Endothelial cell of umbilical vein (primary cell): ENCODE data around the gene ERBIN. TPM values are rescaled to one million over a fixed set of nuclear protein-coding genes. Genes with fewer than 3 reads are reported as not detected.
A peak's percentile ranks its signal among the peaks of the same experiment; 100 is the strongest.

Experiments used
- BruUV-seq: library from RNA; stranded (reverse); fragments of 400-500 nt; replicated peaks from 2 replicates; lab custom pipeline; 2021; lab: Mats Ljungman, UMichigan
- CTCF ChIA-PET: fragments of 300-600, 350-600 bp; sonication (Branson Sonifier 250); formaldehyde crosslinking; loops from one replicate; lab custom pipeline; 2021; ENCODE audit warnings: antibody characterized with exemption, inconsistent platforms; lab: Charles Lee
- POLR2A ChIA-PET: fragments of 300-600, 350-600 bp; sonication (Branson Sonifier 250); formaldehyde crosslinking; loops from one replicate; lab custom pipeline; 2021; ENCODE audit warnings: antibody characterized with exemption, inconsistent platforms; lab: Charles Lee
- DNase-seq: peaks from one replicate; pipeline ENCODE4 v3.0.0-alpha.2; 2011; ENCODE audit warnings: low read depth, low spot score
- FAIRE-seq: peaks from 2 replicates; lab custom pipeline; 2011; peaks lifted over from hg19 to GRCh38; lab: Jason Lieb, UNC
- H2AFZ ChIP-seq: 2 replicates; pipeline ENCODE4 v1.6.0; 2012; ENCODE audit warnings: low read depth, low read length, control low read depth, inconsistent platforms
- H3K27ac ChIP-seq: 2 replicates; pipeline ENCODE4 v1.5.1; 2011; ENCODE audit warnings: low read depth, mild to moderate bottlenecking, control low read depth, low read length, moderate library complexity; ENCODE audit not compliant: insufficient read depth
- H3K27me3 ChIP-seq, 2 experiments: 2 replicates each; pipeline versions ENCODE4 v1.6.0 to v1.6.1; 2011; ENCODE audit warnings: low read length in 2 of 2, mixed read lengths in 1 of 2; ENCODE audit not compliant: control insufficient read depth in 2 of 2, insufficient read depth in 2 of 2
- H3K36me3 ChIP-seq, 2 experiments: 2 replicates in 1 of 2; 3 replicates in 1 of 2; pipeline ENCODE4 v1.5.1; 2011; ENCODE audit warnings: low read length in 2 of 2, mild to moderate bottlenecking in 1 of 2, moderate library complexity in 1 of 2; ENCODE audit not compliant: control insufficient read depth in 2 of 2, insufficient read depth in 2 of 2; ENCODE audit errors: extremely low read depth in 1 of 2
- H3K4me1 ChIP-seq: 3 replicates; pipeline ENCODE4 v1.5.1; 2011; ENCODE audit warnings: mild to moderate bottlenecking, low read length; ENCODE audit not compliant: control insufficient read depth, insufficient read depth; ENCODE audit errors: extremely low read depth
- H3K4me2 ChIP-seq: 2 replicates; pipeline ENCODE4 v1.6.1; 2011; ENCODE audit warnings: low read length, control low read depth, mixed read lengths; ENCODE audit not compliant: insufficient read depth
- H3K4me3 ChIP-seq, 3 experiments: fragments of 200-600 bp in 1 of 3; sonication (generic), shearing (Covaris generic) in 1 of 3; replicated peaks in 1 of 3; 2 replicates each; pipeline ENCODE4 v1.5.1; 2011 to 2016; ENCODE audit warnings: control low read depth in 3 of 3, low read length in 3 of 3, mild to moderate bottlenecking in 2 of 3, inconsistent platforms in 1 of 3, low read depth in 1 of 3, moderate library complexity in 1 of 3; ENCODE audit not compliant: insufficient read depth in 1 of 3
- H3K79me2 ChIP-seq: 2 replicates; pipeline ENCODE4 v1.6.0; 2012; ENCODE audit warnings: low read length, inconsistent platforms; ENCODE audit not compliant: control insufficient read depth, insufficient read depth
- H3K9ac ChIP-seq: replicated peaks from 2 replicates; pipeline ENCODE3; 2011; ENCODE audit warnings: low read length, control low read depth; ENCODE audit not compliant: insufficient read depth; ENCODE audit errors: extremely low read depth
- H3K9me1 ChIP-seq: replicated peaks from 3 replicates; pipeline ENCODE4 v1.6.0; 2011; ENCODE audit warnings: mild to moderate bottlenecking, low read length; ENCODE audit not compliant: control insufficient read depth, insufficient read depth; ENCODE audit errors: extremely low read depth
- H3K9me3 ChIP-seq: replicated peaks from 2 replicates; pipeline ENCODE4 v1.5.1; 2012; ENCODE audit warnings: low read length, inconsistent platforms; ENCODE audit not compliant: control insufficient read depth, insufficient read depth
- H4K20me1 ChIP-seq: replicated peaks from 2 replicates; pipeline ENCODE3; 2011; ENCODE audit warnings: mild to moderate bottlenecking, low read length; ENCODE audit not compliant: control insufficient read depth, insufficient read depth; ENCODE audit errors: extremely low read depth
- CTCF ChIP-seq, 2 donors: IDR thresholded peaks; 1 replicate in 1 of 2; 2 replicates in 1 of 2; pipeline ENCODE4 v1.5.1; 2011; ENCODE audit warnings: low read length in 2 of 2, mild to moderate bottlenecking in 2 of 2, moderate library complexity in 2 of 2, control low read depth in 1 of 2, inconsistent platforms in 1 of 2, low read depth in 1 of 2; ENCODE audit not compliant: insufficient read depth in 1 of 2; ENCODE audit errors: extremely low read depth in 1 of 2
- FOS ChIP-seq: IDR thresholded peaks from 2 replicates; pipeline ENCODE4 v1.6.1; 2011; ENCODE audit warnings: mild to moderate bottlenecking, low read length, moderate library complexity, borderline replicate concordance; ENCODE audit not compliant: insufficient read depth
- GATA2 ChIP-seq: IDR thresholded peaks from 2 replicates; pipeline ENCODE4 v1.7.0; 2011; ENCODE audit warnings: low read depth, mild to moderate bottlenecking, moderate library complexity, mixed read lengths, low read length; ENCODE audit not compliant: insufficient read length, insufficient read depth
- JUN ChIP-seq: IDR thresholded peaks from 2 replicates; pipeline ENCODE4 v1.6.1; 2011; ENCODE audit warnings: borderline replicate concordance, low read depth; ENCODE audit not compliant: insufficient read length, insufficient read depth
- MAX ChIP-seq: IDR thresholded peaks from 2 replicates; pipeline ENCODE4 v1.6.1; 2011; ENCODE audit not compliant: insufficient read depth, insufficient read length
- MYC ChIP-seq: IDR thresholded peaks from one replicate; pipeline ENCODE4 v1.6.1; 2011; ENCODE audit warnings: mild to moderate bottlenecking, low read depth, low read length
- POLR2A ChIP-seq: IDR thresholded peaks from 2 replicates; pipeline ENCODE4 v1.6.1; 2012; ENCODE audit warnings: low read depth, mild to moderate bottlenecking, control low read depth, low read length
- dilution Hi-C: fragments of 300-500 bp; cut with MboI; formaldehyde crosslinking; loops from one replicate; pipeline ENCODE4 v1.15.0; 2019; ENCODE audit warnings: low sequenced_read_pairs; ENCODE audit not compliant: extremely low pct_ligation_motif_present
- intact Hi-C: fragments of 100-400 bp; cut with micrococcal nuclease; formaldehyde crosslinking; loops from one replicate; pipeline ENCODE4 v1.10.0; 2022
- polyA plus RNA-seq, 4 experiments: library from polyadenylated mRNA; depleted of rRNA in 3 of 4; stranded (reverse) in 3 of 4; unstranded in 1 of 4; fragments of >200 nt; gene quantifications; 2 replicates each; pipeline versions ENCODE4 v1.2.1 to v1.2.3, GENCODE V29; 2011 to 2012; ENCODE audit warnings: missing spikeins in 1 of 4
- total RNA-seq: library from RNA; stranded (reverse); gene quantifications from 2 replicates; pipeline ENCODE4 v1.2.3, GENCODE V29; 2021

The ERBIN gene
- total and polyA plus RNA-seq, 2 donors (not counting 3 experiments of a cell fraction or from before 2014, with no cell fraction given), result 8.1 to 55.6 TPM

GRCh38 chr5:65943771-65944170 lies 17.4 kb downstream of the ERBIN start:
- ChIA-PET CTCF (interaction anchor here (1.0 to 1.3 kb wide), 2 partner anchors 18 to 22 kb away, joined by 3 read pairs; no protein-coding TSS in a partner anchor), POLR2A (no interaction called here)
- no peaks in the 10 kb centered on the region for H3K27me3 ChIP-seq
- no TSS peak for BruUV-seq
- no peak overlapping the region for H3K4me3 ChIP-seq
- H3K4me2 ChIP-seq, result no peak overlapping the region
- no peak overlapping the region for H3K27ac ChIP-seq
- TF ChIP-seq JUN, result peak; percentile 28
- TF ChIP-seq GATA2, result no peak
- DNase-seq (peak; percentile 28), FAIRE-seq (no peak)
- no peaks in the 10 kb centered on the region for H3K4me1 ChIP-seq
- H3K36me3 ChIP-seq, result no peaks in the 10 kb centered on the region
- dilution Hi-C loops (no loop called here), intact Hi-C loops (no loop called here)
- no peak overlapping the region for H2AFZ ChIP-seq
- H3K9ac ChIP-seq, result no peak overlapping the region
- peaks cover 4% of the 10 kb centered on the region for H4K20me1 ChIP-seq
- H3K9me1 ChIP-seq, result no peaks in the 10 kb centered on the region
- no peaks in the 10 kb centered on the region for H3K9me3 ChIP-seq
- peaks cover 73% of the 10 kb centered on the region for H3K79me2 ChIP-seq

- H3K79me2 ChIP-seq, result peaks cover 89% of the 10 kb centered on the region
- H3K27me3 ChIP-seq, result no peaks in the 10 kb centered on the region
- peaks cover 10% of the 10 kb centered on the region for H4K20me1 ChIP-seq
- no peak overlapping the region for H3K4me3 ChIP-seq
- ChIA-PET POLR2A (no interaction called here), CTCF (interaction anchor here (0.8 kb wide), 1 partner anchor 9 kb away, joined by 3 read pairs; no protein-coding TSS in a partner anchor)
- no TSS peak for BruUV-seq
- no peak overlapping the region for H3K9ac ChIP-seq
- no peak overlapping the region for H2AFZ ChIP-seq
- DNase-seq, result no peak
- TF ChIP-seq MYC (no peak), POLR2A (no peak), CTCF (IDR thresholded peaks at IDR 0.05; ENCODE audit: extremely low read depth in 1 of 2, insufficient read depth in 1 of 2, low read depth in 1 of 2, low read length in 2 of 2) (no peak), MAX (no peak), FOS (no peak), JUN (no peak), GATA2 (no peak)
- H3K36me3 ChIP-seq, result no peaks in the 10 kb centered on the region
- peaks cover 4% of the 10 kb centered on the region for H3K9me1 ChIP-seq
- no peak overlapping the region for H3K4me2 ChIP-seq
- H3K9me3 ChIP-seq, result no peaks in the 10 kb centered on the region
- FAIRE-seq, result no peak
- H3K4me1 ChIP-seq, result no peaks in the 10 kb centered on the region
- intact Hi-C loops (no loop called here), dilution Hi-C loops (no loop called here)
- no peak overlapping the region for H3K27ac ChIP-seq
Observed at GRCh38 chr5:65946198-65946745, 19.9 kb downstream of the ERBIN start.
